GM19193 (cell line): Measurements from ENCODE around the gene MRGPRF.

ENCODE experiments used
- POLR2A ChIP-seq: IDR thresholded peaks from 4 replicates; pipeline ENCODE4 v1.6.1; 2011; ENCODE audit not compliant: insufficient read depth, insufficient read length; ENCODE audit errors: extremely low read depth

MRGPRF gene

DNA sequence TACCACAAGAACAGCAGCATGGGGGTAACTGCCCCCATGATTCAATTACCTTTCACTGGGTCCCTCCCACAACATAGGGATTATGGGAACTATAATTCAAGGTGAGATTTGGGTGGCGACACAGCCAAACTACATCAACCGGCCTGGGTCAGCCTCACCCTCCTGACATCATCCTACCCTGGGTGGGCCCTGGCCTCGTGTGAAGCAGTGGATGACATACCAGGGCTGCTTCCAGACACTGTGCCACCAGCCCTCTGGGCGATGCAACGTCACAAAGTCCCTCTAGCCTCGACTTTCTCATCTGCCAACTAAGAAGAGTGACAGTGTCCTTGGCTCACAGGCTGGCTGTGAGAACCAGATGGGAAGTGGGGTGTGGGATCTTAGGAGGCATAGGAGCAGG is 27.0 kb upstream of the MRGPRF start:
- TF ChIP-seq POLR2A = no peak

- TF ChIP-seq POLR2A = no peak
Observed at GRCh38 chr11:69039501-69039900, 26.5 kb upstream of the MRGPRF start.

GRCh38 chr11:69037544-69037943 is 24.5 kb upstream of the MRGPRF start:
- no peak for TF ChIP-seq POLR2A

DNA sequence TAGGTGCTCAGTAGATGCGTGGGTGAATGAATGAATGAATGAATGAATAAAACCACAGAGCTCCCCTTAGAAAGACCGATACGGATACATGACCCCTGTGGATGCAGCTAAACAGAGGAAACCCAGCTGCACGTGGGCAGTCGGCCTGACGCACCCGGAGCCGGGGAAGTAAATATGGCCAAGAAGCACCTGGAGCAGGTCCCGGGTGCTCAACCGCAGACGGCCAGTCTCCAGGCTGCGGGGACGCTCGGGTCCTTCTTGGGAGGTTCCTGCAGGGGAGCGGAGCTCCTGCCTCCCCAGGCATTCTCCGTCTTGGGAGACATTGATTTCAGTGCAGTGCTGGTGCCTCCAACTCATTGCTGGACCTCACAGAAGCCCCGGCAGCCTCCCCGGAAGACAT is 24.0 kb upstream of the MRGPRF start:
- TF ChIP-seq POLR2A = no peak

GRCh38 chr11:69035946-69036340 is 22.9 kb upstream of the MRGPRF start:
- TF ChIP-seq POLR2A = no peak

- TF ChIP-seq POLR2A = no peak
Observed at GRCh38 chr11:69035150-69035945, 22.3 kb upstream of the MRGPRF start.

GRCh38 chr11:69034123-69034867 is 21.2 kb upstream of the MRGPRF start:
- TF ChIP-seq POLR2A = no peak

- no peak for TF ChIP-seq POLR2A
Observed at GRCh38 chr11:69033431-69033830, 20.4 kb upstream of the MRGPRF start.

DNA sequence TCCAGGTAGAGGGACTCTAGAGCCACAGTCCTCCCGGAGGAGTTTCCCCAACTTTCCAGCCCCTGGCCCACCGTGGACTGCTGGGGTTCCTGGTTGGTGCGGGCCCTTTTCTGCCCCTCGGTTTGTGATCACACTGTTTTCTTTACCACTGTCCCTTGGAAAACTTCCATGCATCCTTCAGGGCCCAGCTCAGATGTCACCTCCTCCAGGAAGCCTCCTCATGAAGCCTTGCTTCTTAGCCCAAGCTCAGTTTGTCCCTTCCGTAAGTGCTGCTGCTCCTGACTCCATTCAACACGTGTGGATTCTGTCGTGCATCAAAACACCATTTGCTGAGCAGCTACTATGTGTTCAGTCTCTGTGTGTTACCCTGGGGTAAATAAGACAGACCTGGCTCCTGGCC is 19.8 kb upstream of the MRGPRF start:
- no peak for TF ChIP-seq POLR2A

- TF ChIP-seq POLR2A = no peak
Observed at GRCh38 chr11:69030301-69030700, 17.3 kb upstream of the MRGPRF start.

DNA sequence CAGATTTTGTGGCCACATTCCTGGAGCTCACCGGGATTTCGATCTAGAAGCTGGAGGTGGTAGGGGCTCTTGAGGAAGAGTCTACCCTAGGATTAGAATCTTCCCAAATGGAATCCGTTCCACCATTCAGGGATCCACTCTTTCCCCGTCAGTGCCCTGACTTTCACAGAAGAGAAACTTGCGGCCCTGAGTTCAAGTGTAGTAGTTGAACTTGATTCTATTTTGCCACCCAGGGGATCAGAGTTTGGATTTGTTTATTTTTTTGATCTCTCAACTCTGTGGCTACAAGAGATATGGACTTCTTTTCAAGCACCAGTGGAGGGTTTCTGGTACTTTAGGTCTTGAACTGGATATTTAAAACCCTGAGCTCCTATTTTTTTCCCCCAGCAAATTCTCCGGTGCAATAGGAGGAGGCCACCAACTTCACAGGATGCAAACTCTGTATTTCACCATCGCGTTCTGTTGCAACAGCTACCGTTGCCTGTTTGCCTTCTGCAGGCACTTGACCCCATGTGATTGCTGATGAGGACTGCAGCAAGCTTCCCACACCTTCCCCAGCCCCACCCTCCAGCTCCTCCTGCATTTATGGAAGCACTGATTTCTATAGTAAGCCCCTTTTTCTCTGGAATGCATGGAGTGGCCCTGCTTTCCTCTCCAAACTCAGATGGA is 14.8 kb upstream of the MRGPRF start:
- TF ChIP-seq POLR2A = no peak

GRCh38 chr11:69024509-69024908 is 11.5 kb upstream of the MRGPRF start:
- no peak for TF ChIP-seq POLR2A

DNA sequence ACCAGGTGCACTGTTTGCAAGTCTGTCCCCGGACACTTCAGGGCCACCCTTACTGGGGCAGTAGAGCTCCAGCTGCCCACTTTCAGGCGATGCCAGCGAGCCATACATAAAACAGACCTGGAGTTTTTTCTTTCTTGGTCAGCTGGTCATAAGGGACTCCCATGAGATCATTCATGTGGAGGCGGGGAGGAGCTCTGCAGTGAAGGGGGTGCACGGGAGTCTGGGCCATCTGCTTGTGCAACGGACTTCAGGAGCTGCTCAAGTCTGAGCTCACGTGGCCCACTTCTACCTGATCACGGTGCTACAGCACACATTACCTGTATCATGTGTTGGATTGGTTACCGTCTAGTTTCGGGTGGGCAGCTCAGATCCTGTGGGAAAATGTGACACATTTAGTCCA is 9.2 kb upstream of the MRGPRF start:
- TF ChIP-seq POLR2A = no peak

DNA sequence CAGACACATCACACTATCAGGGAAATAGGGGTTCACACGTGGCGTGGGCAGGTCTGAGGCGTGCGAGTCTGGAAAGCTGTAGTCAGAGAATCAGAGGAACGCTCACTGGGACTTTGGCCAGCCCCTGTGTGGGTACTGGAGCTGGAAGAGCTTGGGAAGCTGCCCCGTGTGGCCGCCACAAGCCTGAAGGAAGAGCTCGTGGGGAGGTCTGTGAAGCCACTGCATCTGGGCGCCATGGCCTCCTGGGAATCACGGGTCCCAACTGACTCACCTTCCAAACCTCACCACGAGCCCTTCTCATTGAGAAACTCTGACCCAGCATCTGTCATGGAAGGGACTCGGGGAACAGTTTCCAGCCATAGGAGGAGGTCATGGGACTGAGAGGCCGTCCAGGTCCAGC is 5.9 kb upstream of the MRGPRF start:
- TF ChIP-seq POLR2A = no peak

GRCh38 chr11:69017951-69018350 is 4.9 kb upstream of the MRGPRF start:
- no peak for TF ChIP-seq POLR2A
